Parathyroid adenoma (tissue), 2 donors: ENCODE measurements around the gene FAM222A.

Experiments used
- H2AFZ ChIP-seq: fragments of 300-600 bp; sonication (generic); one replicate; pipeline ENCODE4 v1.7.0; 2017; ENCODE audit warnings: antibody characterized with exemption, mild to moderate bottlenecking
- H3K27ac ChIP-seq: fragments of 300-600 bp; sonication (generic); one replicate; pipeline ENCODE4 v1.7.0; 2017
- H3K27me3 ChIP-seq: fragments of 300-600 bp; sonication (generic); one replicate; pipeline ENCODE4 v1.7.0; 2017; ENCODE audit warnings: low read length; ENCODE audit not compliant: control insufficient read depth, insufficient read depth
- H3K36me3 ChIP-seq: fragments of 300-600 bp; sonication (generic); one replicate; pipeline ENCODE4 v1.7.0; 2017; ENCODE audit warnings: low read length; ENCODE audit not compliant: control insufficient read depth, insufficient read depth
- H3K4me1 ChIP-seq: fragments of 300-600 bp; sonication (generic); one replicate; pipeline ENCODE4 v1.7.0; 2017; ENCODE audit warnings: control low read depth
- H3K4me2 ChIP-seq: fragments of 300-600 bp; sonication (generic); one replicate; pipeline ENCODE4 v1.7.0; 2017; ENCODE audit warnings: low read length
- H3K4me3 ChIP-seq: fragments of 300-600 bp; sonication (generic); one replicate; pipeline ENCODE4 v1.7.0; 2017; ENCODE audit warnings: low read depth, low read length
- H3K79me2 ChIP-seq: fragments of 300-600 bp; sonication (generic); one replicate; pipeline ENCODE4 v1.7.0; 2017; ENCODE audit warnings: control low read depth
- H3K9ac ChIP-seq: fragments of 300-600 bp; sonication (generic); one replicate; pipeline ENCODE4 v1.7.0; 2017; ENCODE audit warnings: mild to moderate bottlenecking
- H3K9me3 ChIP-seq: fragments of 300-600 bp; sonication (generic); one replicate; pipeline ENCODE4 v1.7.0; 2017; ENCODE audit warnings: low read length; ENCODE audit not compliant: control insufficient read depth
- CTCF ChIP-seq: fragments of 300-600 bp; sonication (generic); IDR thresholded peaks from one replicate; pipeline ENCODE4 v1.7.0; 2017; ENCODE audit warnings: antibody characterized with exemption, mild to moderate bottlenecking
- donor health status: primary hyperparathyroidism.

The FAM222A gene

DNA sequence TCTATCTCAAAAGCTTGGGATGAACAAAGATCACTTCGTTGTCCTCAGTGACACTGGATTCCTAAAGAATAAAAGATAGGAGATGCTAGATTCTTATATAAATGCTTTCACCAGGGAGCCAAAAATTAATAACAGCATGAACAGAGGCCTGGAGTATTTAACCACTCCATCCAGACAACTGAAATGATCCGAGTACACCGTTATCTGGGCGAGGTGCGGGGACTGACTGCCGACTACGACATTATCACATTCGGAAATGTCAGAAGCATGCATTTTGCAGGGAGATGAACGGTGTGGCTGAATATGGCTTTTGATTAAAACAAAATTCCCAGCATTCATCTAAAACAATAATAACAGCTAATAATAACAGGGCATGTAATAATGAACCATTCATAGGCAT is 63.0 kb downstream of the FAM222A start:
- Histone ChIP-seq H3K9ac (no peak overlapping the region), H2AFZ (no peak overlapping the region), H3K27me3 (no peaks in the 10 kb centered on the region), H3K27ac (no peak overlapping the region), H3K4me1 (no peaks in the 10 kb centered on the region), H3K4me2 (no peak overlapping the region), H3K36me3 (no peaks in the 10 kb centered on the region), H3K79me2 (no peaks in the 10 kb centered on the region), H3K9me3 (no peaks in the 10 kb centered on the region), H3K4me3 (no peak overlapping the region)
- no peak for TF ChIP-seq CTCF

GRCh38 chr12:109777544-109777943 is 63.9 kb downstream of the FAM222A start:
- H3K4me2 ChIP-seq, result no peak overlapping the region
- no peaks in the 10 kb centered on the region for H3K36me3 ChIP-seq
- H3K9me3 ChIP-seq, result no peaks in the 10 kb centered on the region
- no peak overlapping the region for H2AFZ ChIP-seq
- no peaks in the 10 kb centered on the region for H3K27me3 ChIP-seq
- no peak overlapping the region for H3K27ac ChIP-seq
- no peaks in the 10 kb centered on the region for H3K79me2 ChIP-seq
- no peak for TF ChIP-seq CTCF
- no peak overlapping the region for H3K4me3 ChIP-seq
- H3K9ac ChIP-seq, result no peak overlapping the region
- no peaks in the 10 kb centered on the region for H3K4me1 ChIP-seq

DNA sequence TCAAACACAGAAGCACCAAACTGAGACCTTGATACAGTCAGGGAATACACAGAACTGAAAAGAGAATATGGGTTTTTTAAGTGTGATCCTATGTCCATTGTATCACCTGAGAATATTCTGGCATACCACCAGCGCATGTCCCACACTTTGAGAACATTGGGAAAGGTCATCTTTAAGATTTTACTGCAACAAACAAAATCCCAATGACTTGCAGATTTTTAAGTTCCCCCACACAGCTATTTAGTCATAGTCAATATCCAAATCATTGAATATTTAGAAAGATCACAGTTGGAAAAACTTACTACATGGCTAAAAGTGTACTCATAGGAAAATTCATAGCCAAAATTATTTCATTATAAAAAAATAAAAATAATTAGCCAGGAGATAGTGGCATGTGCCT is 65.1 kb downstream of the FAM222A start:
- H3K4me1 ChIP-seq, result no peaks in the 10 kb centered on the region
- H3K27ac ChIP-seq, result no peak overlapping the region
- no peak overlapping the region for H3K4me3 ChIP-seq
- H3K4me2 ChIP-seq, result no peak overlapping the region
- H3K9ac ChIP-seq, result no peak overlapping the region
- no peak overlapping the region for H2AFZ ChIP-seq
- H3K9me3 ChIP-seq, result no peaks in the 10 kb centered on the region
- H3K36me3 ChIP-seq, result no peaks in the 10 kb centered on the region
- no peaks in the 10 kb centered on the region for H3K79me2 ChIP-seq
- H3K27me3 ChIP-seq, result no peaks in the 10 kb centered on the region
- TF ChIP-seq CTCF, result no peak

- no peak overlapping the region for H3K9ac ChIP-seq
- no peak for TF ChIP-seq CTCF
Measured at GRCh38 chr12:109779382-109779781, 65.8 kb downstream of the FAM222A start.

DNA sequence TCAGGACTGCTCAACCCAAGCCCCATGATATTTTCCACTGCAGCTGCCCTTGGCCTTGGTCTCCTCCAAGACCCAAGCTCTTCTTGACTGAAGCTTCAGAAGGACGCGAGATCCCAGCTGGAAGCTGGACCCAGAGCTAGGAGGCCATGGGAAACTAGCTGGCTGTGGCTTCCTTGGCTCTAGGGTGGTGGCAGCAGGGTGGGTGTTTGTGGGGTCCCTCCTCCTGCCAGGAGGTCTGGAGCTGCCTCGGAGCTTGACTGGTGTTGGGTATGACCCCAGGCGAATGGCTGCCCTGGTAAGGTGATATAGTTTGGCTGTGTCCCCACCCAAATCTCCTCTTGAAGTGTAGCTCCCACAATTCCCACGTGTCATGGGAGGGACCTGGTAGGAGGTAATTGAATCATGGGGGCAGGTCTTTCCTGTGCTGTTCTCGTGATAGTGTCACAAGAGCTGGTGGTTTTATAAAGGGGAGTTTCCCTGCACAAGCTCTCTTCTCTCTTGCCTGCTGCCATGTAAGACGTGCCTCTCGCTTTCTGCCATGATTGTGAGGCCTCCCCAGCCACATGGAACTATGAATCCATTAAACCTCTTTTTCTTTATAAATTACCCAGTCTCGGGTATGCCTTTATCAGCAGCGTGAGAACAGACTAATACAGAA is 68.2 kb downstream of the FAM222A start:
- no peaks in the 10 kb centered on the region for H3K79me2 ChIP-seq
- H3K4me1 ChIP-seq, result no peaks in the 10 kb centered on the region
- H3K4me2 ChIP-seq, result no peak overlapping the region
- no peak overlapping the region for H3K4me3 ChIP-seq
- no peak overlapping the region for H3K9ac ChIP-seq
- no peaks in the 10 kb centered on the region for H3K36me3 ChIP-seq
- H2AFZ ChIP-seq, result no peak overlapping the region
- H3K9me3 ChIP-seq, result no peaks in the 10 kb centered on the region
- H3K27ac ChIP-seq, result no peak overlapping the region
- TF ChIP-seq CTCF, result no peak
- no peaks in the 10 kb centered on the region for H3K27me3 ChIP-seq

More at GRCh38 chr12:109779382-109779781, 65.8 kb downstream of the FAM222A start:
- Histone ChIP-seq H2AFZ (no peak overlapping the region), H3K27me3 (no peaks in the 10 kb centered on the region), H3K4me1 (no peaks in the 10 kb centered on the region), H3K27ac (no peak overlapping the region), H3K36me3 (no peaks in the 10 kb centered on the region), H3K9me3 (no peaks in the 10 kb centered on the region), H3K79me2 (no peaks in the 10 kb centered on the region), H3K4me2 (no peak overlapping the region), H3K4me3 (no peak overlapping the region)
